ENCODE results near the gene APOBEC3F. TPM values are rescaled to one million over a fixed set of nuclear protein-coding genes. Genes with fewer than 3 reads are reported as not detected.

APOBEC3F gene
- total RNA-seq, 1 experiment from 2014 or later: 4.7 TPM

DNA sequence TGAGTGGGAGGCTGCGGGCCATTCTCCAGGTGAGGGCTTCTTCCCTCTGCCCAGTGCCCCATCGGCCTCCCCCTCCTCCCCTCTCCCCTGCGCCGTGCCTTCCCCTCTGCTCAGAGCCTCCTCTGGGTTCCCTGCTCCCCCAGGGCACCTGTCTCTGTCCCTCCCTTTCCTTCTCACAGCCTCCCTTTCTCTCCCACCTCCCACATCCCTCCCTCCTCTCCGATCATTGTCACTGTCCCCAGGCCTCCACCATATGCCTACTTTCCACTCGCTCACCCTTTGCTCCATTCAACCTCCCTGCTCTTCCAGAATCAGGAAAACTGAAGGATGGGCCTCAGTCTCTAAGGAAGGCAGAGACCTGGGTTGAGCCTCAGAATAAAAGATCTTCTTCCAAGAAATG is 46.4 kb downstream of the APOBEC3F start:
- in situ Hi-C loops (cut with HindIII; ENCODE audit: low sequenced_read_pairs): no loop called here
- no peak for DNase-seq (ENCODE audit: low spot score)

DNA sequence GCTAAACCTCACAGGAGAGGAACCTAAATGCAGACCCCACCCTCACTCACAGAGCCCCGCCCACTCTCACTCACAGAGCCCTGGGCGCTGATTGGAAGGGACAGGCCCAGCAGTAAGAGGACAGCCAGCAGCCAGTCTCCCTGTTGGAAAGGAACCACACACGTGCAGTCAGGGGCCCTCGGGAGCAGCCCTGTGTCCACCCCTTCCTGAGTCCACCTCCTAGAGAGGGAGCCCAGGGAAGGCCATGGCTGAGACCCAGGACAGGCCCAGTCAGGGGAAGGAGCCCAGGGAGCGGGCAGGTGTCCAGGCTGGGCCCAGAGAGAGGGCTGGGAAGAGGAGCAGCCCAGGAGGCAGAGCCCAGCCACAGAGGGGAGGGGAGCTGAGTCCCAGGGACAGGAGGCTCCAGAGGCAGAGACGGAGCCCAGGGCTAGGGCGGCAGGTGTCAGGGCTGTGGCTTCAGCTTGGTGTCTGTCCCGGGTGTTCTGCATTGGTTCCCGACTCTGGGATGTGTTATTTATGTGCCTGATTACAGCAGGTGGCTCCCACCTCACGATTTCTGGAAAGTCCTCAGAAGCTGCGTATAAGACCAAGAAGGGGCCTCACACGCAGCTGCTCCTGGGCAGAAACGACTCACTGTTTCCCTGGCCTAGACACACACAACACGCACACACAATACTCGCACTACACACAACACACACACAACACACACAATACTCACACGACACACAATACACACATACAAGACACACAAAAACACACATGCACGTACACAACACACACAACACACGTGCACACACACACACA is 47.4 kb downstream of the APOBEC3F start:
- no peak for DNase-seq (ENCODE audit: low spot score)
- in situ Hi-C loops (cut with HindIII; ENCODE audit: low sequenced_read_pairs): no loop called here

DNA sequence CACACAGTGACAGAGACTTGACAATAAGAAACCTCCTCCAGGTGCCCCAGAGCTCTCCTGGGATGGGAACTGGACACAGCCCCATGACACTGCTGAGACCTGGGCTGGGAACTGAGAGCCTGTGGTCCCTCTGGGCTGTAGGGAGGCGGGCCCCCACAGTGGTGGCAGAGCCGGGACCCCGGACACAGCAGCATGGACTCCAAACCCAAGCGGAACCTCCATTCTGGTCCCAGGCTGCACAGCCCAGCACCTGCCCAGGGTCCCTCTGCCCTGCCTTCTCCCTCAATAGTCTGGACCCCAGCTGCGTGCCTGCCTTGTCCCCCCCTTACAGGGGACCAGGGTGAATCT is 48.0 kb downstream of the APOBEC3F start:
- in situ Hi-C loops (cut with HindIII; ENCODE audit: low sequenced_read_pairs): no loop called here
- DNase-seq (ENCODE audit: low spot score): no peak

DNA sequence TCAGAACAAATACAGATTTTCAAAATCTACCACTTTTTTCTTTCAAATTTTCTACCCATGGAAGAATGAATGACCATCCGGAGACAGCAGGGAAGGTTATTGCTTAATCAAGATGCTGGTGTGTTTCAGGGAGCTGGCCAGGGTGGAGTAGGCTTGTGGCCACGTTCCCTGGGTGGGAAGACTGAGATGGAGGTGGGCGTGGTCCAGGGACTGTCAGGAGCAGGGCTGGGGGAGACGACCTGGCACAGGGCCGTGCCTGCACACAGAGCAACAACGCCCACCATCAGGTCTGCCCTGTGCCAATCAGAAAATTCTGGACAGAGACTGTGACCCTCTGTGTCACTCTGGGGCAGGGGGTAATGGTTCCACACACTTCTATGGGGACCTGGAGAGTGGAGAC is 49.3 kb downstream of the APOBEC3F start:
- in situ Hi-C loops (cut with HindIII; ENCODE audit: low sequenced_read_pairs): no loop called here
- no peak for DNase-seq (ENCODE audit: low spot score)

DNA sequence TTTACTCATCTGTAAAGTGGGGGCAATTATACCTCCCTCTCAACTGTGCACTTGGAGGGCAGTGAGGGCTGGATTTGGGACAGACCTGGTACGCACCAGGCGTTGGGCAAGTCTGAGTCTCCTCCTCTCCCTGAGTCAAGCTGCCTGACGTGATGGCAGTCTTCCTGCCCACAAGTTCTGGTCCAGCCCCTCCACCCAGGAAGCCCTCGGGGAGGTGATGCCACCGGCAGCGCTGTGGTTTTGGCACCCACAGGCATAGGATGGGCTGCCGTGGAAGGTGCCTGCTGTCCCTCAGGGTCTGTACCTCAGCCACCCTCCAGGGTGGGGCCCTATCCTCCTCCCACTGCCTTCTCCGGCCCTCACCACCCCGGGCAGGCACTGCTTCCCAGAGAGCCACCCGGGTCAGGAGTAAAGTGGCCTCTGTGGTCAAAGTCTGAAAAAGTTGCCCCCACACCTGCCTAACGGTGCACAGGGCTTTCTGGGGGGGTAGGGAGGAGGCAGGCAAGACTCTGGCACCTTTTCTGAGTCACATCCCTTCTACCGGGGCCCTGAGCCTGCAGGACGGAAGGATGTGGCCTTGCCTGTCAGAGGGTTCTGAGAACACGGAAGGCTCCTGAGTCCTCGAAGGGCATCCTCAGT is 49.9 kb downstream of the APOBEC3F start:
- DNase-seq (ENCODE audit: low spot score): no peak

DNA sequence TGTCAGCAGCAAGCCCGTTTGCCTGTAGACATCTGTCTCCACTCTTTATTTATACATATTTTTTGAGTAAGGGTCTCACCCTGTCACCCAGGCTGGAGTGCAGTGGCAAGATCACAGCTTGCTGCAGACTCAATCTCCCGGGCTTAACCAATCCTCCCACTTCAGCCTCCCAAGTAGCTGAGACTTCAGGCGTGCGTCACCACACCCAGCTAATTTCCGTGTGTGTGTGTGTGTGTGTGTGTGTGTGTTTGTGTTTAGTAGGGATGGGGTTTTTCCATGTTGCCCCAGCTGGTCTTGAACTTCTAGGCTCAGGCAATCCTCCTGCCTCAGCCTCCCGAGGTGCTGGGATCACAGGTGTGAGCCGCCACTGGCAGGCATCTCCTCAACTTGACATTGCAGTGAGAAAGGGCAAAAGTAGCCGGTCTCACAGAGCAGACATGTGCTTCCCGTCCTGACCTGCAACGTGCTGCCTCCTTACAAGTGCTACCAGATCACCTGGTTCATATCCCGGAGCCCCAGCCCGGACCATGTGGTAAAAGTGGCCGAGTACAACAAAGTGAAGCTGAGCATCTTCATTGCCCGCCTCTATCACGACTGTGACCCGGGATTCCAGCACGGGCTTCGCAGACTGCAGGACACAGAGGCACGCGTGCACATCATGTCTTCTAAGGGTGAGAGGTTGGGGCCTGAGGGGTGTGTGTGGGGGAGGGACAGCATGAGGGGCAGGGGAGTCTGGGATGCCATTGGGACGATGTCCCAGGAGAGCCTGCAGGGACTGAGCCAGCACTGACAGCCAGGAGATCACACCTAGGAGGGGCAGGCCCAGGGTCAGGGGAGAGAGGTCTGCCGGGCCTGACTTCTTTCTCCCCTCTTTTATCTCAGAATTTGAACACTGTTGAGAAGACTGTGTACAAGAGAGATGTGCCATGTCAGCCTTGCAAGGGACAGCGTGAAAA is 50.7 kb downstream of the APOBEC3F start:
- DNase-seq (ENCODE audit: low spot score): no peak
- in situ Hi-C loops (cut with HindIII; ENCODE audit: low sequenced_read_pairs): no loop called here

More for the DNA sequence above, 49.9 kb downstream of the APOBEC3F start:
- in situ Hi-C loops (cut with HindIII; ENCODE audit: low sequenced_read_pairs): no loop called here

DNA sequence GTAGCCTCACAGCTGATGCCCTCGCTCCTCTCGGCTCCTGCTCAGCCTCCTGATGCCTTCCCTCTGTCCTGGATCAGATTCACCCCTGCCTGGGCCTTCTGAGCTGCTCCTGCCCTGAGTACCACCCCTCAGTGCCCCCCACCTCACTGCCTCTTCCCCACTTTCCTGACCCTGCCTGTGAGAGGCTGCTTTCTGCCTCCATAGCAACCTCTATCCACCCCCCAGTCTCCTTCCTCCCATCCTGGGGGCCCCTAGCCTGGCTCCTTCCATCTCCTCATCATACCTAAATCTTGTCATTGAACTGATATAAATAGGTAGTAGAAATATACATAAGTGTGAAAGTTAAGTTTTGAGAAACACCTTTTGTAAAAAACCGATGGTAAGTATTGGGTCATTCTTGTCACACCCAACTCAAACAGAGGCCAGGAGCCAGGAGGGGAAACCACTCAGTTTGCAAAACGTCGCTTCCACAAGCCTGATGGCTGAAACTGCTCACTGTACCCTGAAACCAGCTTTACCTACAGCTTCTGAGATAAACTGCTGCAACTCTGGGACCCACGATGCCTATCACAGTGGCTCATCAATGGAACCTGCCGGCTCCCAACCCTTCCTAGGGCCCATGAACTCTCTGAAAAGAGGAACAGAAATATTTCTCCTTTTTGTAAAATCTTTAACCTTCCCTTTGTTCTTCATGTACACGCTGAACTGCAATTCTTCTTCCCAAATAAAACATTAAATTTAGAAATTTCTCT is 51.6 kb downstream of the APOBEC3F start:
- in situ Hi-C loops (cut with HindIII; ENCODE audit: low sequenced_read_pairs): no loop called here

DNA sequence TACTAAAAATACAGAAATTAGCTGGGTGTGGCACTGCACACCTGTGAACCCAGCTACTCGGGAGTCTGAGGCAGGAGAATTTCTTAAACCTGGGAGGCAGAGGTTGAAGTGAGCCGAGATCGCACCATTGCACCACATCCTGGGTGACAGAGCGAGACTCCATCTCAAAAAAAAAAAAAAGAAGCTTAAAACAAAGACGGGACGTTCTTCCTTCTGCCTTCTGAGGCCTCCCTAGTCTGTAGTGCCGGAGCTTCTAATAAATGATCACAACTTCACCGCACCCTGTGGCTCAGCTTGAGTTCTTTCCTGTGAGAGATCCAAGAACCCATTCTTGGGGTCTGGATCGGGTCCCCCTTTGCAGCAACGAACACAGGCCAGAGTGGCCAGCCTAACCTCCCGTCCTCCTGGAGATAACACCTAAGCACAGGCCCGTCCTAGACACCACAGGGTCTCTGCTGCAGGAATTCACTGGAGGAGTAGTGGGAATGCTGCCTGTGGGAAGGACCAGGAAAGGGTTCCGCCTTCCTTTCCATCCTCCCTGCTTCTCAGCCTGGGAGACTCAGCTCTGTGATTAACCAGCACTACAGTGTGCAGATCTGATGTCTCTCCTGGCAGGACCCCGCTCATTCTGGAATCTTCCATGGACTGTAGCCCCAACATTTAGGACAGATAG is 54.2 kb downstream of the APOBEC3F start:
- in situ Hi-C loops (cut with HindIII; ENCODE audit: low sequenced_read_pairs): no loop called here
- DNase-seq (ENCODE audit: low spot score): no peak

More for the DNA sequence above, 51.6 kb downstream of the APOBEC3F start:
- DNase-seq (ENCODE audit: low spot score): no peak

DNA sequence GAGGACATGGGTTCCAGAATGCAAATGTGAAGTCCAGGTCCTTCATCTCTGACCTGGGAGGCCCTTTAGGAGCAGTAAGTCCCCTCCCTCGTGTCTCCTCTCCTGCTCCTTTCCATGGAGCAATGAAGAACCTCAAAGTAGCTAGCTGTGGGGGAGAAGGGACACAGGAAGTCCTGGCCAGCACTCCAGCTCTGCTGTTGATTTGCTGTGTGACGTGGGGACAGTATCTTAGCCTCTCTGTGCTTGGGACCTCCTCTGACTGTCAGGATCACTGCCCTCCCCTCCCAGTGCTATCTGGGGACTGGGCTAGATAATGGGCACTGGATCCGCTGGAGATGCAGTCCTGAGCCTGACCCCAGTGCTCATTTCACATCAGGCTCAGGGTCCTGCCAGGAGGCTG is 55.3 kb downstream of the APOBEC3F start:
- no peak for DNase-seq (ENCODE audit: low spot score)
- in situ Hi-C loops (cut with HindIII; ENCODE audit: low sequenced_read_pairs): no loop called here

DNA sequence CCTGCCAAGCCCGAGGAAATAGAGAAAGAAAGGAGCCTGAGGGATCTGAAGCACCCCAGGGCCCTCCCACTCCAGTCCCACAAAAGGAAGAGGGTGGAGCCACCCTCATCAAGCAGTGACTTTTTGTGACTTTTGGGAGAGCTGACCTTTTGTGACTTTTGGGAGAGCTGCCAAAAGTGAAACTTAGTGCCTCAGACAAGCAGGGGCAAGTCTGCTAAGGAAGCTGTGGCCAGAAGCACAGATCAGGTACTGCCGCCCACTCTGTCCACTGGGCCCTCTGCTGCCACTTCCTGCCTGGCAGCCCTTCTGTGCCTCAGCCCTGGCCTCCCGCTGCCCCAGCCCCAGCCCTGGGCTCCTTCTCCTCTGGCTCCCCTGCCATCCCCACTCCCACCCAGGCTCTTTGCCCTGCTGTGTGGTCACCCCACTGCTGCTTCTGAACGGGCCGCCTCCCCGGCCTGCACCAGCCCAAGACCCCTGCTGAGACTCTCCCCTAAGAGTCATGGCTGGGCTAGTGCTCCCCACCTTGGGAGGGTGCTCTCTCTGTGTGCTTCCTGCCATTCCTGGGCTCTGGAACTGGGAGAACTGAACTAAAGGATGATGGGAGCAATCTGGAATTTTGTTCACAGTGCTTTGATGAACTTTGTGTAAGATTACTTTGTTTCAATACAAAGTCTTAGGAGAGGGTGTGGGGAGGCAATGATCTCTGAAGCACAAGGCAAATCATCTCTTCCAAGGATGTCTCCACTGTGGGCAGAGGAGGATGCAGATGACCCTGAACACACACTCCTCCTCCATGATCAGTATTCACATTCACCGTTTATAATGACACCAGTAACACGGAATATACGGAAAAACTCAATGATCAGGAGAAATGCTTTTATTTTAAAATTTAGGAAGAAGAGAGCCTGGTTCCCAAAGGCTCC is 56.7 kb downstream of the APOBEC3F start, which contains the start of gene APOBEC3H:
APOBEC3H (plus strand) TSS at position 147 of the 923 bp plus-strand sequence. CDS start 3,035 bp downstream, outside the sequence.
- peak; percentile 34 for DNase-seq (ENCODE audit: low spot score)
- in situ Hi-C loops (cut with HindIII; ENCODE audit: low sequenced_read_pairs): no loop called here

DNA sequence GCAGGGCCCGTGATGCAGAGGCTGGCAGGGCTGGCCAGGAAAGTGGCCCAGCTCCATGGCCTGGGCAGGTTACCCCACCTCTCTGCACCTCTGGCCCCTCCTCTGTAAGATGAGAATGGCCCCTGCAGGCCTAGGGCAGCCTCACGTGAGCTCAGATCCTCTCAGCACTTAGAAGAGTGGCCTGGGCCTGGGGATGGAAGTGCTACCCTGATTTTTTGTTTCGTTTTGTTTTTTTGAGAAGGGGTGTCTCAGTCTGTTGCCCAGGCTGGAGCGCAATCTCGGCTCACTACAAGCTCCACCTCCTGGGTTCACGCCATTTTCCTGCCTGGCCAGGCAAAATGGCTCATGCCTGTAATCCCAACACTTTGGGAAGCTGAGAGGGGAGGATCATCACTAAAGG is 57.4 kb downstream of the APOBEC3F start:
- DNase-seq (ENCODE audit: low spot score): peak; percentile 36
- in situ Hi-C loops (cut with HindIII; ENCODE audit: low sequenced_read_pairs): no loop called here

DNA sequence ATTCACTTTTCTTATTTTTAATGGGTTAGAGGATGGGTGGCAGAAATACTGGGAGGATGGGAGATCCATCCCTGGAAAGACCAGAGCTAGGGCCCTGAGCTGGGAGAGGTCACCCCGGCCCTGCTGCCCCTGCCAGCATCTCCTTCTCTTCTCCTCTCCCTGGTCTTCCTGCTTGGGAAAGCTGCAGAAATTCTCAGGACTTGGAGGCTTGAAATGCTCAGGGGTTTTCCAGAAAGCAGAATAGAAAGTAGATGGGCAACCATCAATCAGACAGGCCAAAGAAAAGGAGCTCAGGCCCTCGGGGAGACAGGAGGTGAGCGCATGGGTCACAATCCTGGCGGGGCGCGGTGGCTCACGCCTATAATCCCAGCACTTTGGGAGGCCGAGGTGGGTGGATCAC is 57.9 kb downstream of the APOBEC3F start:
- no peak for DNase-seq (ENCODE audit: low spot score)
- in situ Hi-C loops (cut with HindIII; ENCODE audit: low sequenced_read_pairs): no loop called here

DNA sequence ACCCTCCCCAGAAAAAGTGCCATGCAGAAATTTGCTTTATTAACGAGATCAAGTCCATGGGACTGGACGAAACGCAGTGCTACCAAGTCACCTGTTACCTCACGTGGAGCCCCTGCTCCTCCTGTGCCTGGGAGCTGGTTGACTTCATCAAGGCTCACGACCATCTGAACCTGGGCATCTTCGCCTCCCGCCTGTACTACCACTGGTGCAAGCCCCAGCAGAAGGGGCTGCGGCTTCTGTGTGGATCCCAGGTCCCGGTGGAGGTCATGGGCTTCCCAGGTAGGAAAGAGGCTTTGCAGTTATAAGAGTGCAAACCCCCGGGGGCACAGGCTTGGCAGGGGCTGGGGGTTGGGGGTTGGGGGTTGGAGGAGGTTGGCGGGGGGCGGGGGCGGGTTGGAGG is 60.6 kb downstream of the APOBEC3F start:
- in situ Hi-C loops (cut with HindIII; ENCODE audit: low sequenced_read_pairs): no loop called here

DNA sequence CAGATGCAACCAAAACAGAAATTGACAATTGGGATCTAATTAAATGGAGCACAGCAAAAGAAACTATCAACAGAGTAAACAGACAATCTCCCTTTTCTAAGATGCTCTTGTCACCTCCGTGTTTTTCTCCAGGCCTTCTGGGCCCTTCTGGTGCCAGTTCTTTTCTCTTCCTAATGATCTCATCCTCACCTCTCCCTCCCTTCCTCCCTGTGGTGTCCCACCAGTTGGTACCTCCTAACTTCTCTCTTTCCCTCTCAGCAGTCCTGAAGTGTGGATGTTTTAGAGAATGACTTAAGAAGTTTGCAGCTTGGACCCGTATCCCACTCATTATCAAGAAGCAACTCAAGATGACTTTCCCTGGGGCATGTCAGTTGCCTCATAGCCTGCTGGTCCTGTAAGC is 62.8 kb downstream of the APOBEC3F start:
- in situ Hi-C loops (cut with HindIII; ENCODE audit: low sequenced_read_pairs): no loop called here
- no peak for DNase-seq (ENCODE audit: low spot score)

More for the DNA sequence above, 60.6 kb downstream of the APOBEC3F start:
- no peak for DNase-seq (ENCODE audit: low spot score)

Data from G401 (cell line).